Measurements from ENCODE around the gene UGT1A8.
"Not testable (repeated sequence)": the region's sequence is repeated elsewhere in the genome, so short reads cannot be mapped to it uniquely, and the experiment has no call there.

Gene UGT1A8

DNA sequence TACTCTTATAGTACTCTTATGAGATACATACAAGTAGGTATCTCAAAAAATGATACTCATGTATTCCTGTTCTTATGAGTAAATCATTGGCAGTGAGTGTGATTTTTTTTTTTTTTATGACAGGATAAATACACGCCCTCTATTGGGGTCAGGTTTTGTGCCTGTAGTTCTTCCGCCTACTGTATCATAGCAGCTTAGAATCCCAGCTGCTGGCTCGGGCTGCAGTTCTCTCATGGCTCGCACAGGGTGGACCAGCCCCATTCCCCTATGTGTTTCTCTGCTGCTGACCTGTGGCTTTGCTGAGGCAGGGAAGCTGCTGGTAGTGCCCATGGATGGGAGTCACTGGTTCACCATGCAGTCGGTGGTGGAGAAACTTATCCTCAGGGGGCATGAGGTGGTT lies at the start of gene UGT1A8:
TSS of gene UGT1A8 (plus strand) at position 158 of the 400 bp plus-strand sequence. CDS start at position 233, 75 bp downstream.
- DNase-seq; in situ Hi-C loops (cut with MboI; ENCODE audit: low pct_unique_long_range_greater_than_20kb, low sequenced_read_pairs): not testable (repeated sequence)

DNA sequence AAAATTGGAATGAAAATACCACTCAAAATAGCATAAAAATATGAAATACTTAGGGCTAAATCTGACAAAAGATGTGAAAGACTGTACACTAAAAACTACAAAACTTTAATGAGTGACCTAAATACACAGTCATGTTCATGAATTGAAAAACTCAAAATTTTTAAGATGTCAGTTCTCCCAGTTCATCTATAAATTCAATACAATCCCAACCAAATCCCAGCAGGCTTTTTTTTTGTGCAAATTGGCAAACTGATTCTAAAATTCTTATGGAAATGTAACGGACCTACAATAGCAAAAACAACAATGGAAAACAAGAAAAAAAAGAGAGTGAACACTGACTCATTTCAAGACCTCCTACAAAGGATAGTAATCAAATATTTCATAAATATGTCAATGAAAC lies 46.4 kb upstream of the UGT1A8 start:
- in situ Hi-C loops (cut with MboI; ENCODE audit: low pct_unique_long_range_greater_than_20kb, low sequenced_read_pairs) = no loop called here
- no peak for DNase-seq

GRCh38 chr2:233571462-233571861 lies 46.0 kb upstream of the UGT1A8 start:
- in situ Hi-C loops (cut with MboI; ENCODE audit: low pct_unique_long_range_greater_than_20kb, low sequenced_read_pairs) = no loop called here
- DNase-seq = no peak

DNA sequence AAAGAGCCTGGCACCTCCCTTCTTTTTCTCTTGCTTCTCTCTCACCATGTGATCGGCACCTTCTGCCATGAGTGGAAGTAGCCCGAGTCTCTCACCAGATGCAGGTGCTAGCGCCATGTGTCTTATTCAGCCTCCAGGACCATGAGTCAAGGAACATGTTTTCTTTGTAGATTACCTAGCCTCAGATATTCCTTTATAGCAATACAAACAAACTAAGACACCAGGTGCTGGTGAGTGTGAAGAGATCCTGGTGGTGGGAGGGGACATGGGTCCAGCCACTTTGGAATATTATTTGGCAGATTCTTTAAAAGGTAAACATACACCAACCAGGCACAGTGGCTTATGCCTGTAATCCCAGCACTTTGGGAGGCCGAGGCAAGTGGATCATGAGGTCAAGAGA lies 45.0 kb upstream of the UGT1A8 start:
- DNase-seq = no peak
- in situ Hi-C loops (cut with MboI; ENCODE audit: low pct_unique_long_range_greater_than_20kb, low sequenced_read_pairs) = no loop called here

GRCh38 chr2:233577341-233577740 lies 40.1 kb upstream of the UGT1A8 start:
- in situ Hi-C loops (cut with MboI; ENCODE audit: low pct_unique_long_range_greater_than_20kb, low sequenced_read_pairs); DNase-seq: not testable (repeated sequence)

- DNase-seq; in situ Hi-C loops (cut with MboI; ENCODE audit: low pct_unique_long_range_greater_than_20kb, low sequenced_read_pairs): not testable (repeated sequence)
Observed at GRCh38 chr2:233583217-233583965, 34.0 kb upstream of the UGT1A8 start.

- in situ Hi-C loops (cut with MboI; ENCODE audit: low pct_unique_long_range_greater_than_20kb, low sequenced_read_pairs) = no loop called here
- DNase-seq = no peak
Observed at GRCh38 chr2:233584210-233584609, 33.2 kb upstream of the UGT1A8 start.

DNA sequence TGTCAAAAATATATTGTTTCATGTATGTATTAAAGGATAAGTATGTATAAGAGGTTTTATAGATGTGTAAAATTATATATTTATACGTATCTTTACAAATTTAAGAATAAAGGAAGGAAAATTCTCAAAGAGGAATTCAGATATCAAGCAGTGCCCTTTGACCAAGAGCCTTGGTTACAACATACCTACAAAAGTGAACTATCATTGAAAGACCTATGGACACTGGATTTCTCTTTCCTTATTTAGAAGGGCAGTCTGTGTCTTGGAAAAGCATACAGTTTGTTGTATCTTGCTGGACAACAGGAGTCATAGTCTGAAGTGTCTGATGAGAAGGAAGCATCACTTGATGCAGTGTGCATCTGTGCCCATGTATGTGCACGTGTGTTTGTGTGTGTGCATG lies 29.0 kb upstream of the UGT1A8 start:
- DNase-seq = no peak
- in situ Hi-C loops (cut with MboI; ENCODE audit: low pct_unique_long_range_greater_than_20kb, low sequenced_read_pairs) = no loop called here

GRCh38 chr2:233592706-233593105 lies 24.7 kb upstream of the UGT1A8 start:
- in situ Hi-C loops (cut with MboI; ENCODE audit: low pct_unique_long_range_greater_than_20kb, low sequenced_read_pairs); DNase-seq: not testable (repeated sequence)

GRCh38 chr2:233593201-233593600 lies 24.2 kb upstream of the UGT1A8 start:
- in situ Hi-C loops (cut with MboI; ENCODE audit: low pct_unique_long_range_greater_than_20kb, low sequenced_read_pairs) = no loop called here
- DNase-seq = no peak

DNA sequence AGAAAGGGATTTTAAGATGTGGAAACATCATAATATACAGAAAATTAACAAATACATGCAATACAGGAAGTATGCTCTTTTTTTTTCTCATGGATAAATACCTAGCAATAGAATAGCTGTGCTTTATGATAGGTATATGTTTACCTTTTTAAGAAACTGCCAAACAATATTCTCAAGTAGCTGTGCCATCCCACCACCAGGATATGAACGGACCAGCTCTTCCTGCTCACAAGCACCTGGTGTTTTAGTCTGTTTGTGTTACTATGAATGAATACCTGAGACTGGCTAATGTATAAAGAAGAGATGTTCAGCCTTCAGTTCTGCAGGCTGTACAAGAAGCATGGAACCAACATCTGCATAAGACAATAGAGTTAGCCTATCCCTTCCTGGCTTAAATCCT lies 19.9 kb upstream of the UGT1A8 start:
- DNase-seq = no peak
- in situ Hi-C loops (cut with MboI; ENCODE audit: low pct_unique_long_range_greater_than_20kb, low sequenced_read_pairs) = no loop called here

DNA sequence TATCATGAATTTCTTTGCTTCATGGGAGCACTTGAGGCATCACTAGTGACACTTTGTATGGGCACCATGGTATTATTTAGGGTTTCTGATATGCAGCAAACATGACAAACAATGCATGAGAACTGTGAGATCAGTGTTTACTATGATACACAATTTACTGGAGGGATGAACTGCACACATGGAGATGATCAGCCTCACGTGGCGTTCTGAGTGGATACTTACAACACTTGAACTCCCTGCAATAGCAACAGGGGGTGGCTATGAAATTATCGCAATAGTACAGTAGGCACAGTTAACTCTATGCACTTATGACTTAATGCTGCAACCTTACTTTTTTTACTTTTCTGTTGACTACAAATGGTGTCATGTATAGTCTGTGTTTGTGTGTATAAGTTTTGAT lies 18.5 kb upstream of the UGT1A8 start:
- no peak for DNase-seq
- in situ Hi-C loops (cut with MboI; ENCODE audit: low pct_unique_long_range_greater_than_20kb, low sequenced_read_pairs) = no loop called here

DNA sequence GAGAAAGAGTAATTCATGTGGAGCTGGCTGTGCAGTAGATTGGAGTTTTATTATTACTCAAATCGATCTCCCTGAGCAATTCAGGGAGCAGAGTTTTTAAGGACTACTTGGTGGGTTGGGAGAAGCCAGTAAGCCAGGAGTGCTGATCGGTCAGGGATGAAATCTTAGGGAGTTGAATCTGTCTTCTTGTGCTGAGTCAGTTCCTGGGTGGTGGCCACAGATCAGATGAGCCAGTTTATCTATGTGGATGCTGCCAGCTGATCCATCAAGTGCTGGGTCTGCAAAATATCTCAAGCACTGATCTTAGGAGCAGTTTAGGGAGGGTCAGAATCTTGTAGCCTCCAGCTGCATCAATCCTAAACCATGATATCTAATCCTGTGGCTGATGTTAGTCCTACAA lies 17.0 kb upstream of the UGT1A8 start:
- no peak for DNase-seq
- in situ Hi-C loops (cut with MboI; ENCODE audit: low pct_unique_long_range_greater_than_20kb, low sequenced_read_pairs) = no loop called here

DNA sequence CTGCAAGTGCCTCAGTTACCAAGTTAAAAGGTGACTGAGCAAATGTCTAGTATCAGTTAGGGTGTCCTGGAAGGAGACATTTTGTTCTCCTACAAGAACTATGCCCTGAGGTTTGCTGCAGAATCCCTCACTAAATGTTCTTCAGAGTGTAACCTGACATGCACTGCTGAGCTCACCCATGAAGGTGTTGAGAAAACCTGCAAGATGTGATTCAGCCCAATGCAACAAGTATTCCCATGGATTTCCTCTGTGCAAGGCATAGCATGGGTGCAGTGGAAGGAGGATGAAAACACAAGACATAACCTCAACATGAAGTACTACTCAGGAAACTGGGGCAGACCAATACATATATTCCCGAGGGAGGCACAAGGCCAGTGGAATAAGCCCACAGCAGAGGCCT lies 15.4 kb upstream of the UGT1A8 start:
- in situ Hi-C loops (cut with MboI; ENCODE audit: low pct_unique_long_range_greater_than_20kb, low sequenced_read_pairs) = no loop called here
- no peak for DNase-seq

- DNase-seq = no peak
- in situ Hi-C loops (cut with MboI; ENCODE audit: low pct_unique_long_range_greater_than_20kb, low sequenced_read_pairs) = no loop called here
Observed at GRCh38 chr2:233603520-233603919, 13.9 kb upstream of the UGT1A8 start.

- no peak for DNase-seq
- in situ Hi-C loops (cut with MboI; ENCODE audit: low pct_unique_long_range_greater_than_20kb, low sequenced_read_pairs) = no loop called here
Observed at GRCh38 chr2:233604826-233605225, 12.6 kb upstream of the UGT1A8 start.

GRCh38 chr2:233605680-233606079 lies 11.8 kb upstream of the UGT1A8 start:
- DNase-seq = no peak
- in situ Hi-C loops (cut with MboI; ENCODE audit: low pct_unique_long_range_greater_than_20kb, low sequenced_read_pairs) = no loop called here

DNA sequence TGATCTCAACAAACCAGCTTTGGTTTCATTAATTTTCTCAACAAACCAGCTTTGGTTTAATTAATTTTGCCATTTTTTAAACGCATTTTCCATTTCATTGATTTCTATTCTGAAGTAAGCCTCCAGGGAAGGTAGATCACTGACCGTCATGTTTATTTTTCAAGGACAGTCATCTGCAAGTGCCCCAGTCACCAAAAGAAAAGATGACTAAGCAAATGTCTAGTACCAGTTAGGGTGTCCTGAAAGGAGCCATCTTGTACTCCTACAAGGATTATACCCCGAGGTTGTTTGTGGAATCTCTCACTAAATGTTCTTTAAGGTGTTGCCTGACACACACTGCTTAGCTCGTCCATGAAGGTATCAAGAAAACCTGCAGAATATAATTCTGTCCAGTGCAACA lies 6.1 kb upstream of the UGT1A8 start:
- no peak for DNase-seq
- in situ Hi-C loops (cut with MboI; ENCODE audit: low pct_unique_long_range_greater_than_20kb, low sequenced_read_pairs) = no loop called here

DNA sequence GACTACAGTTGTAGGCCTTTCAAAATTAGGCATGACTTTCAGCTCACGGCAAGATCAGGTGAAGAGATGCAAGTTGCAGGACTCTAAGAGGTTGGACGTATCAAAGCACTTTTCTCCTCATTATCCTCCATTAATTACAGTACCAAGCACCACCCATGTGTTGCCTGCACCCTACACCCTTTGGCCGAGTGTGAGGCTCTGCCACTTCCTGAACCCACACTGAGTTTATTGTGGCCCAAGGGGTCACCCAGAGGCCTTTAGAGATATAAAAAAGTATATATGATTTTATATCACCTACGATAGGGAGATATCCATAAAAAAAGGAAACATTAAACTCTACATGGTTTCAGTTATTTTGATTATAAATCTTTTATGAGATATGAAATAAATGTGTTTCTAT lies 2.8 kb downstream of the UGT1A8 start:
- in situ Hi-C loops (cut with MboI; ENCODE audit: low pct_unique_long_range_greater_than_20kb, low sequenced_read_pairs) = no loop called here
- DNase-seq = no peak

DNA sequence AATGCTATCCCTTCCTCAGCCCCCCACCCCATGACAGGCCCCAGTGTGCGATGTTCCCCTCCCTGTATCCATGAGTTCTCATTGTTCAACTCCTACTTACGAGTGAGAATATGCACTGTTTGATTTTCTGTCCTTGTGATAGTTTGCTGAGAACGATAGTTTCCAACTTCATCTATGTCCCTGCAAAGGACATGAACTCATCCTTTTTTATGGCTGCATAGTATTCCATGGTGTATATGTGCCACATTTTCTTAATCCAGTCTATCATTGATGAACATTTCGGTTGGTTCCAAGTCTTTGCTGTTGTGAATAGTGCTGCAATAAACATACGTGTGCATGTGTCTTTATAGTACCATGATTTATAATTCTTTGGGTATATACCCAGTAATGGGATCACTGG lies 4.4 kb downstream of the UGT1A8 start:
- in situ Hi-C loops (cut with MboI; ENCODE audit: low pct_unique_long_range_greater_than_20kb, low sequenced_read_pairs); DNase-seq: not testable (repeated sequence)

DNA sequence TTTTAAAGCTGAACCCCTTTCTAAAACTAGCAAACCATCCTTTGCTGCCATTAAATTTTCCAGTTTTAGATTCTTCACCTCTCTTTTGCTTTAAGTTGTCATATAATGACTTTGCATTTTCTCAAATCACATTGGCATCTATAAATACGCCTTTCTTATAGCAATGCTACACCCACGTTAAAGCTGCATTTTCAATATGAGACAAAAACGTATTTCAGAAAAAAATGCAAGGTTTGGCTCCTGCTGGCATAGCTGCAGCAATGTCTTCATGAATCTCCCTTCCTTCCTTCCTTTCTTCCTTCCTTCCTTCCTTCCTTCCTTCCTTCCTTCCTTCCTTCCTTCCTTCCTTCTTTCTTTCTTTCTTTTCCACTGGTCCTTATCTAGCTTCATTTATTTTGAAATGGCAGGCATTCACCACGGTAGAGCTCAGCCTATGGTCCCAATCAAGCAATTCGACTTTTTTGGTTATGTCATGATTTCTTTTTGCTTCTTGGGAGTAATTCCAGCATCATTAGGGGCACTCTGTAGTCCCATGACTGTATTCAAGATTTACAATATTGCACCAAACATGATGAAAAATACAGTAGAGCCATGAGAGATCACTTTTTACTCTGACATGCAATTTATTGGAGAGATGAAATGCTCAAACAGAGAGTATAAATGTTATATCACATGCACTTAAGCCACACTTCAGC lies 10.0 kb downstream of the UGT1A8 start:
- in situ Hi-C loops (cut with MboI; ENCODE audit: low pct_unique_long_range_greater_than_20kb, low sequenced_read_pairs) = no loop called here
- DNase-seq = no peak

Data from KBM-7 (cell line).